HEK293 (cell line): ENCODE data around the gene VAV3.

Source experiments
- CTCF ChIA-PET: fragments of 350-600 bp; formaldehyde crosslinking; extraction: SDS; loops from one replicate; lab custom pipeline; 2021; ENCODE audit warnings: antibody characterized with exemption; lab: Yijun Ruan, JAX
- POLR2A ChIA-PET: fragments of 300-600 bp; formaldehyde crosslinking; extraction: SDS; loops from one replicate; lab custom pipeline; 2020; ENCODE audit warnings: antibody characterized with exemption, inconsistent platforms; lab: Yijun Ruan, JAX
- H3K27ac ChIP-seq: fragments of 200-500 bp; sonication (Bioruptor generic); 2 replicates; pipeline ENCODE4 v1.5.1; 2014; ENCODE audit warnings: low read depth, low read length, control low read depth, inconsistent platforms; ENCODE audit errors: extremely low read depth
- H3K36me3 ChIP-seq, 2 experiments: fragments of 200-500 bp in 1 of 2; sonication (Bioruptor generic) in 1 of 2; 1 replicate in 1 of 2; 2 replicates in 1 of 2; pipeline ENCODE4 v1.5.1; 2014 to 2017; ENCODE audit warnings: inconsistent platforms in 2 of 2, low read length in 2 of 2; ENCODE audit not compliant: control insufficient read depth in 2 of 2, insufficient read depth in 1 of 2
- H3K4me1 ChIP-seq: fragments of 200-500 bp; sonication (Bioruptor generic); 2 replicates; pipeline ENCODE4 v1.5.1; 2014; ENCODE audit warnings: mild to moderate bottlenecking, low read length, inconsistent platforms; ENCODE audit not compliant: control insufficient read depth, insufficient read depth
- H3K4me3 ChIP-seq: 2 replicates; pipeline ENCODE4 v1.5.1; 2011; ENCODE audit warnings: low read depth, mild to moderate bottlenecking, control low read depth, low read length, moderate library complexity
- H3K9me3 ChIP-seq: fragments of 200-500 bp; sonication (Bioruptor generic); 2 replicates; pipeline ENCODE4 v1.5.1; 2014; ENCODE audit warnings: low read depth, low read length, inconsistent platforms; ENCODE audit not compliant: control insufficient read depth, insufficient read depth
- GFI1B ChIP-seq: fragments of 450-650 bp; formaldehyde crosslinking; IDR thresholded peaks from 2 replicates; pipeline ENCODE4 v1.5.1; 2016; ENCODE audit warnings: missing biosample characterization, missing genetic modification characterization
- KLF16 ChIP-seq: fragments of 450-650 bp; formaldehyde crosslinking; IDR thresholded peaks from 2 replicates; pipeline ENCODE4 v1.5.1; 2017; ENCODE audit warnings: missing biosample characterization, missing genetic modification characterization
- MYNN ChIP-seq: fragments of 450-650 bp; formaldehyde crosslinking; IDR thresholded peaks from 2 replicates; pipeline ENCODE4 v1.5.1; 2016; ENCODE audit warnings: missing biosample characterization, missing genetic modification characterization, borderline replicate concordance
- OSR2 ChIP-seq: fragments of 450-650 bp; formaldehyde crosslinking; IDR thresholded peaks from 2 replicates; pipeline ENCODE4 v1.5.1; 2016; ENCODE audit warnings: missing biosample characterization, missing genetic modification characterization
- OVOL3 ChIP-seq: fragments of 450-650 bp; formaldehyde crosslinking; IDR thresholded peaks from 2 replicates; pipeline ENCODE4 v1.5.1; 2016; ENCODE audit warnings: missing biosample characterization, missing genetic modification characterization
- SETDB1 ChIP-seq: IDR thresholded peaks from one replicate; pipeline ENCODE4 v1.6.1; 2017; ENCODE audit warnings: mild to moderate bottlenecking, low read length, moderate library complexity, mixed read lengths; ENCODE audit not compliant: insufficient read length
- ZBTB20 ChIP-seq: fragments of 450-650 bp; formaldehyde crosslinking; IDR thresholded peaks from 2 replicates; pipeline ENCODE4 v1.5.1; 2016; ENCODE audit warnings: missing biosample characterization, missing genetic modification characterization
- ZFP37 ChIP-seq: fragments of 450-650 bp; formaldehyde crosslinking; IDR thresholded peaks from 2 replicates; pipeline ENCODE4 v1.5.1; 2016; ENCODE audit warnings: missing biosample characterization, missing genetic modification characterization
- ZNF121 ChIP-seq: fragments of 450-650 bp; formaldehyde crosslinking; IDR thresholded peaks from 2 replicates; pipeline ENCODE4 v1.5.1; 2016; ENCODE audit warnings: missing biosample characterization, missing genetic modification characterization
- ZNF175 ChIP-seq: fragments of 450-650 bp; formaldehyde crosslinking; IDR thresholded peaks from 2 replicates; pipeline ENCODE4 v1.5.1; 2016; ENCODE audit warnings: missing biosample characterization, missing genetic modification characterization
- ZNF184 ChIP-seq: fragments of 450-650 bp; IDR thresholded peaks from 2 replicates; pipeline ENCODE4 v1.5.1; 2018; ENCODE audit warnings: missing biosample characterization, mild to moderate bottlenecking, missing genetic modification characterization
- ZNF2 ChIP-seq: fragments of 450-650 bp; formaldehyde crosslinking; IDR thresholded peaks from 2 replicates; pipeline ENCODE4 v1.5.1; 2016; ENCODE audit warnings: missing biosample characterization, missing genetic modification characterization
- ZNF239 ChIP-seq: fragments of 450-650 bp; formaldehyde crosslinking; IDR thresholded peaks from 2 replicates; pipeline ENCODE4 v1.5.1; 2016; ENCODE audit warnings: missing biosample characterization, missing genetic modification characterization
- ZNF37A ChIP-seq: fragments of 450-650 bp; IDR thresholded peaks from 2 replicates; pipeline ENCODE4 v1.5.1; 2018; ENCODE audit warnings: missing biosample characterization, missing genetic modification characterization
- ZNF391 ChIP-seq: fragments of 450-650 bp; formaldehyde crosslinking; IDR thresholded peaks from 2 replicates; pipeline ENCODE4 v1.5.1; 2016; ENCODE audit warnings: low read depth, missing biosample characterization, missing genetic modification characterization, borderline replicate concordance
- ZNF416 ChIP-seq: fragments of 450-650 bp; formaldehyde crosslinking; IDR thresholded peaks from 2 replicates; pipeline ENCODE4 v1.5.1; 2016; ENCODE audit warnings: missing biosample characterization, missing genetic modification characterization
- ZNF433 ChIP-seq: fragments of 450-650 bp; formaldehyde crosslinking; IDR thresholded peaks from 2 replicates; pipeline ENCODE4 v1.5.1; 2016; ENCODE audit warnings: missing biosample characterization, missing genetic modification characterization, low read depth
- ZNF548 ChIP-seq: fragments of 450-650 bp; formaldehyde crosslinking; IDR thresholded peaks from 2 replicates; pipeline ENCODE4 v1.5.1; 2016; ENCODE audit warnings: missing biosample characterization, missing genetic modification characterization
- ZNF555 ChIP-seq: fragments of 450-650 bp; formaldehyde crosslinking; conservative IDR thresholded peaks from 2 replicates; pipeline ENCODE4 v1.5.1; 2017; ENCODE audit warnings: missing biosample characterization, mild to moderate bottlenecking, missing genetic modification characterization, inconsistent platforms
- ZNF560 ChIP-seq: fragments of 450-650 bp; formaldehyde crosslinking; IDR thresholded peaks from 2 replicates; pipeline ENCODE4 v1.5.1; 2017; ENCODE audit warnings: missing biosample characterization, missing genetic modification characterization, borderline replicate concordance
- ZNF571 ChIP-seq: fragments of 450-650 bp; formaldehyde crosslinking; IDR thresholded peaks from 2 replicates; pipeline ENCODE4 v1.5.0; 2017; ENCODE audit warnings: missing biosample characterization, missing genetic modification characterization
- ZNF626 ChIP-seq: fragments of 450-650 bp; sonication (Bioruptor Pico); formaldehyde crosslinking; IDR thresholded peaks from 2 replicates; pipeline ENCODE4 v1.5.1; 2018; ENCODE audit warnings: missing biosample characterization, missing genetic modification characterization, inconsistent platforms
- ZNF76 ChIP-seq: fragments of 450-650 bp; formaldehyde crosslinking; IDR thresholded peaks from 2 replicates; pipeline ENCODE4; 2016; ENCODE audit warnings: low read depth, missing biosample characterization, missing genetic modification characterization, borderline replicate concordance
- ZNF792 ChIP-seq: fragments of 450-650 bp; formaldehyde crosslinking; IDR thresholded peaks from 2 replicates; pipeline ENCODE4 v1.5.1; 2016; ENCODE audit warnings: missing biosample characterization, missing genetic modification characterization
- ZNF843 ChIP-seq: fragments of 450-650 bp; formaldehyde crosslinking; IDR thresholded peaks from 2 replicates; pipeline ENCODE4 v1.5.1; 2016; ENCODE audit warnings: missing biosample characterization, missing genetic modification characterization
- TF ChIP-seq, protein P1 (sequence below): fragments of 450-650 bp; formaldehyde crosslinking; IDR thresholded peaks from 2 replicates; pipeline ENCODE4 v1.5.1; 2016; ENCODE audit warnings: missing biosample characterization, missing genetic modification characterization
- TF ChIP-seq, protein P2 (sequence below): fragments of 450-650 bp; formaldehyde crosslinking; IDR thresholded peaks from 2 replicates; pipeline ENCODE4 v1.5.1; 2016; ENCODE audit warnings: missing biosample characterization, missing genetic modification characterization
- TF ChIP-seq, protein P3 (sequence below): fragments of 450-650 bp; formaldehyde crosslinking; IDR thresholded peaks from 2 replicates; pipeline ENCODE4 v1.5.1; 2017; ENCODE audit warnings: missing biosample characterization, missing genetic modification characterization
- TF ChIP-seq, protein P4 (sequence below): fragments of 450-650 bp; formaldehyde crosslinking; IDR thresholded peaks from 2 replicates; pipeline ENCODE4 v1.5.1; 2016; ENCODE audit warnings: missing biosample characterization, missing genetic modification characterization

Gene VAV3

DNA sequence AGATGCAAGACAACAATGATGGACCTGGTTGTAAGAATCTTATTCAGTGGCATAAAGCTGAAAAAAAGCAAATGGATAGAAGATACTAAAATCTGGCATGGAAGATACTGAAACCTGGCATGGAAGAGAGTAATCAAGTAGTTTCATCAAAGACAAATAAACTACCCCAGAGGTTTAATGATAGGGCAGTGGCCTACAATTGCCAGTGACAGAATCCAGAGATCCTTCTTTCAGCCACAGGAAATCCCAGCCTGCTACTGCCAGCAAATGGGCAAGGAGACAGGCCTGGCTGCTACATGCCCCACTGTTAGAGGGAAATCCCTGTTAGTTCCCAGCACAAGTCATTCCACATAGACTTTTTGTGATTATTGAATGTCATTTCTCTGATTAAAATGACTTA is 409.4 kb downstream of the VAV3 start:
- ChIA-PET CTCF (no interaction called here), POLR2A (no interaction called here)
- no peaks in the 10 kb centered on the region for H3K36me3 ChIP-seq
- no peak overlapping the region for H3K27ac ChIP-seq
- TF ChIP-seq ZNF184: no peak
- TF ChIP-seq ZNF843 (tag by site-specific recombination): no peak
- no peak for TF ChIP-seq SETDB1
- TF ChIP-seq ZNF571: no peak
- no peak for TF ChIP-seq ZNF626 (tag by site-specific recombination)
- no peak for TF ChIP-seq ZFP37 (tag by site-specific recombination)
- TF ChIP-seq ZNF121 (tag by site-specific recombination): no peak
- TF ChIP-seq, protein P1, sequence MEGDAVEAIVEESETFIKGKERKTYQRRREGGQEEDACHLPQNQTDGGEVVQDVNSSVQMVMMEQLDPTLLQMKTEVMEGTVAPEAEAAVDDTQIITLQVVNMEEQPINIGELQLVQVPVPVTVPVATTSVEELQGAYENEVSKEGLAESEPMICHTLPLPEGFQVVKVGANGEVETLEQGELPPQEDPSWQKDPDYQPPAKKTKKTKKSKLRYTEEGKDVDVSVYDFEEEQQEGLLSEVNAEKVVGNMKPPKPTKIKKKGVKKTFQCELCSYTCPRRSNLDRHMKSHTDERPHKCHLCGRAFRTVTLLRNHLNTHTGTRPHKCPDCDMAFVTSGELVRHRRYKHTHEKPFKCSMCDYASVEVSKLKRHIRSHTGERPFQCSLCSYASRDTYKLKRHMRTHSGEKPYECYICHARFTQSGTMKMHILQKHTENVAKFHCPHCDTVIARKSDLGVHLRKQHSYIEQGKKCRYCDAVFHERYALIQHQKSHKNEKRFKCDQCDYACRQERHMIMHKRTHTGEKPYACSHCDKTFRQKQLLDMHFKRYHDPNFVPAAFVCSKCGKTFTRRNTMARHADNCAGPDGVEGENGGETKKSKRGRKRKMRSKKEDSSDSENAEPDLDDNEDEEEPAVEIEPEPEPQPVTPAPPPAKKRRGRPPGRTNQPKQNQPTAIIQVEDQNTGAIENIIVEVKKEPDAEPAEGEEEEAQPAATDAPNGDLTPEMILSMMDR (tag by site-specific recombination): no peak
- TF ChIP-seq ZNF37A (tag by site-specific recombination): no peak
- TF ChIP-seq ZNF560 (tag by site-specific recombination): no peak
- no peak for TF ChIP-seq OVOL3 (tag by site-specific recombination)
- no peak for TF ChIP-seq ZNF433 (tag by site-specific recombination)
- no peak for TF ChIP-seq OSR2 (tag by site-specific recombination)
- TF ChIP-seq, protein P2, sequence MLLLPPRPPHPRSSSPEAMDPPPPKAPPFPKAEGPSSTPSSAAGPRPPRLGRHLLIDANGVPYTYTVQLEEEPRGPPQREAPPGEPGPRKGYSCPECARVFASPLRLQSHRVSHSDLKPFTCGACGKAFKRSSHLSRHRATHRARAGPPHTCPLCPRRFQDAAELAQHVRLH (tag by site-specific recombination): no peak
- no peak for TF ChIP-seq ZNF792
- no peak for TF ChIP-seq ZNF548 (tag by site-specific recombination)
- TF ChIP-seq, protein P3, sequence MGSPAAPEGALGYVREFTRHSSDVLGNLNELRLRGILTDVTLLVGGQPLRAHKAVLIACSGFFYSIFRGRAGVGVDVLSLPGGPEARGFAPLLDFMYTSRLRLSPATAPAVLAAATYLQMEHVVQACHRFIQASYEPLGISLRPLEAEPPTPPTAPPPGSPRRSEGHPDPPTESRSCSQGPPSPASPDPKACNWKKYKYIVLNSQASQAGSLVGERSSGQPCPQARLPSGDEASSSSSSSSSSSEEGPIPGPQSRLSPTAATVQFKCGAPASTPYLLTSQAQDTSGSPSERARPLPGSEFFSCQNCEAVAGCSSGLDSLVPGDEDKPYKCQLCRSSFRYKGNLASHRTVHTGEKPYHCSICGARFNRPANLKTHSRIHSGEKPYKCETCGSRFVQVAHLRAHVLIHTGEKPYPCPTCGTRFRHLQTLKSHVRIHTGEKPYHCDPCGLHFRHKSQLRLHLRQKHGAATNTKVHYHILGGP (tag by site-specific recombination): no peak
- H3K4me3 ChIP-seq: no peak overlapping the region
- H3K9me3 ChIP-seq: no peaks in the 10 kb centered on the region
- H3K4me1 ChIP-seq: no peaks in the 10 kb centered on the region

DNA sequence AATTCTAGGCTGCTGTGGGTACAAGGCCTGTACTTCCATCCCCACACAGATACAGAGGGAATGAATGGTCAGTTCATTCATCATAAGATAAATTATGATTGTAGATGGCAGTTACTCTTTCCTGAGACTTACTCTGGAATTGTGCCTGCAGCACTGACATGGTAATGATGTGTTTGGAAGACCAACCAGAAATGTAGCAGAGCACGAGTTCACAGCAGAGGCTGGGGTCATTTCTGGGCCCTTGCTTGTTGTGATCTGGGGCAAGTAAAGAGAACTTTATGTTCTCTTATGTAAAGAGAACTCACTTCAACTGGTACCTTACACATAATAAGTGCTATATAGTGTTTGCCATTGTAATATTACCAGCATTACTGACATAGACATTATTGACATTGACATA is 412.2 kb downstream of the VAV3 start:
- Histone ChIP-seq H3K4me3 (no peak overlapping the region), H3K36me3 (no peaks in the 10 kb centered on the region), H3K4me1 (no peaks in the 10 kb centered on the region)
- CTCF ChIA-PET: interaction anchor here (1.0 kb wide), 1 partner anchor 77 kb away, joined by 3 read pairs; no protein-coding TSS in a partner anchor
- TF ChIP-seq KLF16: no peak
- no peak for TF ChIP-seq ZNF76 (tag by site-specific recombination)
- no peak for TF ChIP-seq MYNN (tag by site-specific recombination)
- TF ChIP-seq ZNF2 (tag by site-specific recombination): no peak
- TF ChIP-seq GFI1B (tag by site-specific recombination): no peak
- no peak for TF ChIP-seq ZNF560 (tag by site-specific recombination)
- TF ChIP-seq, all 188 proteins: peak for 0
- POLR2A ChIA-PET: no interaction called here
- no peaks in the 10 kb centered on the region for H3K9me3 ChIP-seq
- no peak overlapping the region for H3K27ac ChIP-seq

DNA sequence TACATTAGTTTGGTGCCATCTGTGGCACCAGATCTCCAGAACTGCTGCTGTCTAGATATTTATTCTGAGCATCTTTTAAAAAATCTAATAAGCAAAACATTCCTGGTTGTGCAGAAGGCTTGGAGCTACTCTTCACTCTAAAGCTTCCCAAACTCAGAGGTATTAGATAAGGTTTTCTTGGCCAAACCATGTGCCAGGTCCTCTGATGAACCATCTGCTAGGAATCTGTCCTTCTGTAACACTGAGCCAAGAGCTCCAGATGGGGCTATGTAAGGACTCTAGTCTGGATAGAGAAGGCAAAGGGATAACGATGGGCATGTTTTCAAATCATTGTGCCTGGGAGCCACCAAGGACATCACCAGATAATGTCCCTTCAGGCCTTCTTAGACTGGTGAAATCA is 413.5 kb downstream of the VAV3 start:
- CTCF ChIA-PET: no interaction called here
- TF ChIP-seq ZNF555 (no peak), ZNF175 (tag by site-specific recombination) (no peak), ZNF391 (tag by site-specific recombination) (no peak), ZBTB20 (tag by site-specific recombination) (no peak), ZNF416 (tag by site-specific recombination) (no peak), ZNF239 (no peak)
- TF ChIP-seq, protein P4, sequence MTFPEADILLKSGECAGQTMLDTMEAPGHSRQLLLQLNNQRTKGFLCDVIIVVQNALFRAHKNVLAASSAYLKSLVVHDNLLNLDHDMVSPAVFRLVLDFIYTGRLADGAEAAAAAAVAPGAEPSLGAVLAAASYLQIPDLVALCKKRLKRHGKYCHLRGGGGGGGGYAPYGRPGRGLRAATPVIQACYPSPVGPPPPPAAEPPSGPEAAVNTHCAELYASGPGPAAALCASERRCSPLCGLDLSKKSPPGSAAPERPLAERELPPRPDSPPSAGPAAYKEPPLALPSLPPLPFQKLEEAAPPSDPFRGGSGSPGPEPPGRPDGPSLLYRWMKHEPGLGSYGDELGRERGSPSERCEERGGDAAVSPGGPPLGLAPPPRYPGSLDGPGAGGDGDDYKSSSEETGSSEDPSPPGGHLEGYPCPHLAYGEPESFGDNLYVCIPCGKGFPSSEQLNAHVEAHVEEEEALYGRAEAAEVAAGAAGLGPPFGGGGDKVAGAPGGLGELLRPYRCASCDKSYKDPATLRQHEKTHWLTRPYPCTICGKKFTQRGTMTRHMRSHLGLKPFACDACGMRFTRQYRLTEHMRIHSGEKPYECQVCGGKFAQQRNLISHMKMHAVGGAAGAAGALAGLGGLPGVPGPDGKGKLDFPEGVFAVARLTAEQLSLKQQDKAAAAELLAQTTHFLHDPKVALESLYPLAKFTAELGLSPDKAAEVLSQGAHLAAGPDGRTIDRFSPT (tag by site-specific recombination): no peak

More for the DNA sequence above, 413.5 kb downstream of the VAV3 start:
- POLR2A ChIA-PET: no interaction called here
- Histone ChIP-seq H3K9me3 (no peaks in the 10 kb centered on the region), H3K4me1 (no peaks in the 10 kb centered on the region), H3K36me3 (no peaks in the 10 kb centered on the region), H3K4me3 (no peak overlapping the region), H3K27ac (no peak overlapping the region)
